HepG2 (cell line): Measurements from ENCODE around the gene LCMT2. TPM values are rescaled to one million over a fixed set of nuclear protein-coding genes. Genes with fewer than 3 reads are reported as not detected.
A peak's percentile ranks its signal among the peaks of the same experiment; 100 is the strongest.

ENCODE experiments used
- AGO1 ChIP-seq: fragments of 200-400 bp; formaldehyde crosslinking; IDR thresholded peaks from 2 replicates; pipeline ENCODE4 v1.6.1; 2017; ENCODE audit warnings: mild to moderate bottlenecking, low read depth, low read length, moderate library complexity; ENCODE audit not compliant: poor library complexity, severe bottlenecking
- ATAD3A ChIP-seq: sonication (generic); formaldehyde crosslinking; IDR thresholded peaks from 2 replicates; pipeline ENCODE4 v1.4.0; 2020; ENCODE audit warnings: missing genetic modification reagents
- DR1 ChIP-seq: sonication (generic); formaldehyde crosslinking; IDR thresholded peaks from 2 replicates; pipeline ENCODE4 v1.8.0; 2021; ENCODE audit warnings: mild to moderate bottlenecking, missing genetic modification reagents, inconsistent platforms
- E2F1 ChIP-seq: sonication (generic); formaldehyde crosslinking; IDR thresholded peaks from 2 replicates; pipeline ENCODE4 v1.5.0; 2020; ENCODE audit warnings: missing genetic modification reagents
- ETV6 ChIP-seq: sonication (generic); formaldehyde crosslinking; conservative IDR thresholded peaks from 2 replicates; pipeline ENCODE4 v1.4.0; 2020; ENCODE audit warnings: missing genetic modification reagents
- EZH2 ChIP-seq: conservative IDR thresholded peaks from 2 replicates; pipeline ENCODE4 v1.6.1; 2012; ENCODE audit warnings: mild to moderate bottlenecking, low read depth, low read length, moderate library complexity
- GMEB2 ChIP-seq: IDR thresholded peaks from 2 replicates; pipeline ENCODE4 v1.6.1; 2016; ENCODE audit warnings: missing biosample characterization, missing genetic modification reagents, low read depth
- GZF1 ChIP-seq: sonication (generic); formaldehyde crosslinking; IDR thresholded peaks from 2 replicates; pipeline ENCODE4 v1.5.1; 2020; ENCODE audit warnings: mild to moderate bottlenecking, missing genetic modification reagents
- HIC2 ChIP-seq: sonication (generic); formaldehyde crosslinking; IDR thresholded peaks from 2 replicates; pipeline ENCODE4 v1.9.0; 2022; ENCODE audit warnings: low read depth, missing genetic modification reagents
- HNRNPLL ChIP-seq: fragments of 200-400 bp; formaldehyde crosslinking; IDR thresholded peaks from 2 replicates; pipeline ENCODE4 v1.6.1; 2017; ENCODE audit warnings: mild to moderate bottlenecking, low read depth, low read length; ENCODE audit not compliant: poor library complexity, severe bottlenecking
- KLF12 ChIP-seq: sonication (generic); formaldehyde crosslinking; IDR thresholded peaks from 2 replicates; pipeline ENCODE4 v1.4.0; 2020; ENCODE audit warnings: missing genetic modification reagents, borderline replicate concordance
- NFRKB ChIP-seq: fragments of 450-650 bp; IDR thresholded peaks from 2 replicates; pipeline ENCODE4 v1.6.1; 2017
- POGZ ChIP-seq: sonication (generic); formaldehyde crosslinking; IDR thresholded peaks from 2 replicates; pipeline ENCODE4 v1.4.0; 2020; ENCODE audit warnings: mild to moderate bottlenecking, missing genetic modification reagents
- SP4 ChIP-seq: sonication (generic); formaldehyde crosslinking; IDR thresholded peaks from 2 replicates; pipeline ENCODE4 v1.8.1; 2023; ENCODE audit warnings: mild to moderate bottlenecking, missing genetic modification reagents
- TEAD3 ChIP-seq: optimal IDR thresholded peaks from 2 replicates; pipeline ENCODE3; 2016; ENCODE audit warnings: borderline replicate concordance
- ZBTB3 ChIP-seq: sonication (generic); formaldehyde crosslinking; IDR thresholded peaks from 2 replicates; pipeline ENCODE4 v1.4.0; 2020; ENCODE audit warnings: low read depth, mild to moderate bottlenecking, moderate library complexity, missing genetic modification reagents, borderline replicate concordance
- ZNF530 ChIP-seq: sonication (generic); formaldehyde crosslinking; IDR thresholded peaks from 2 replicates; pipeline ENCODE4 v1.5.0; 2020; ENCODE audit warnings: low read depth, mild to moderate bottlenecking, missing genetic modification reagents
- ZNF619 ChIP-seq: sonication (generic); formaldehyde crosslinking; IDR thresholded peaks from 2 replicates; pipeline ENCODE4 v1.4.0; 2020; ENCODE audit warnings: mild to moderate bottlenecking, missing genetic modification reagents
- ZNF839 ChIP-seq: sonication (generic); formaldehyde crosslinking; IDR thresholded peaks from 2 replicates; pipeline ENCODE4 v1.4.0; 2020; ENCODE audit warnings: missing genetic modification reagents, mild to moderate bottlenecking, borderline replicate concordance
- ZSCAN30 ChIP-seq: sonication (generic); formaldehyde crosslinking; IDR thresholded peaks from 2 replicates; pipeline ENCODE4 v1.5.0; 2020; ENCODE audit warnings: mild to moderate bottlenecking, missing genetic modification reagents
- polyA plus RNA-seq, 8 experiments: library from polyadenylated mRNA; depleted of rRNA in 3 of 8; stranded (reverse) in 7 of 8; unstranded in 1 of 8; fragments of >200 nt; fragmentation: Illumina TruSeq in 4 of 8; extraction: Trizol in 4 of 8; gene quantifications; 2 replicates each; pipeline versions ENCODE4 v1.2.1 to v1.2.3, GENCODE V29; 2011 to 2016; ENCODE audit warnings: low read depth in 4 of 8, missing spikeins in 1 of 8, mixed read lengths in 1 of 8; ENCODE audit not compliant: insufficient read depth in 1 of 8
- total RNA-seq, 5 experiments: library from RNA; depleted of rRNA; stranded (reverse); fragments of >200 nt; fragmentation: Illumina TruSeq; extraction: Trizol; gene quantifications; 2 replicates each; pipeline ENCODE4 v1.2.3, GENCODE V29; 2016; ENCODE audit warnings: low read depth in 1 of 5
- TF ChIP-seq, protein P1 (sequence below): sonication (generic); formaldehyde crosslinking; IDR thresholded peaks from 2 replicates; pipeline ENCODE4 v1.4.0; 2020; ENCODE audit warnings: missing genetic modification reagents

LCMT2 gene
- total and polyA plus RNA-seq, 2 of the 13 experiments (the other 11 are each of a cell fraction or from before 2014, with no cell fraction given), result 6.9 to 9.1 TPM

DNA sequence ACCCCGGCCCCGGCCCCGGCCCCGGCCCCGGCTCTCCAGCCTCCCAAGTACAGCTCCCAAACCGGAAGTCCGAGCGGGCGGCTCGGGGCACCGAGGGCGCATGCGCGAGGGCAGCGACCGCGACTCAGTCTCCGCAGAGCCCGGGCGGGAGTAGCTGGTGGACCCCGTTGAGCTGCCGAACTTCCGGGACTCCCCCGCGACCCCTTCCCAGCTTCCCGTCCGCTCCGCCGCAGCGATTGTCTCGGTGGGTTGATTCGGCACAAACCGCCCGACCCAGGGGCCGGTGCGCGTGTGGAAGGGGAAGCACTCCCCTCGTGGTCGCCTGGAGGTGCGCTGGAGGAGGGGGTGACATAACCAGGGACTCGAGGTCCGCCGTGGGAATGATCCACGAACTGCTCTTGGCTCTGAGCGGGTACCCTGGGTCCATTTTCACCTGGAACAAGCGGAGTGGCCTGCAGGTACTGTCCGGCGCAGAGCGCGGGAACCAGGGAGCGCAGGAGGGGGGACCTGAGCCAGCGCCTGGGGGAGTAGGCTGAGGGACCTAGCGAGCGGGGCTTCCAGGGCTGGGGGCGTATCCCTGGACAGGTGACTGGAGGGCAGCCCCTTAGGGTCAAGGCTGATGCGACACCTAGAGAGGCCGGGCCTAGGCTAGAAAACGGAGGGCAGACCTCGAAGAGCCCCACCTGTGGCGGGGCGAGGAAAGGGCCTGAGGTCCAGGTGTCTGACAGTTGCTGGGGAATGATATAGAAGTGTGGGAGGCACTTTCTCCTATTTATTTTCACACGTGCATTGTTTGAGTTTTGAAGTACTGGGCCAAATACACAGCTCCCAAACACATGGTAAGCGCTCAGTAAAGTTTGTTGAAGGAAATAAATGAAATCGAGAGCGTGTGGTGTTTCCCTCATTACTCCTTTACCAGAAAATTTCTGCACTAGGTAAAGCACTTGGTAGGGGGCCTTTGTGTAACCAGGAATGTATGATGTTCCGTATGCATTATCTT, 40.9 kb upstream of the LCMT2 start, which contains the start of the genes TUBGCP4 and ZSCAN29 (continued):
- TF ChIP-seq HIC2 (no peak), ATAD3A (CRISPR knock-in tag) (no peak), DR1 (CRISPR knock-in tag) (no peak), ZNF619 (peak; percentile 91; the same call in 1 of the 2 replicates), KLF12 (CRISPR knock-in tag) (no peak), E2F1 (0 out of 2 replicates have a peak, but pooled peaks have one; percentile 56), SP4 (peak; percentile 67; the same call in 1 of the 2 replicates), POGZ (peak; percentile 38), EZH2 (no peak), ZSCAN30 (CRISPR knock-in tag) (no peak), ZNF839 (CRISPR knock-in tag) (no peak), NFRKB (no peak), HNRNPLL (peak; percentile 72), ZBTB3 (CRISPR knock-in tag) (no peak), ZNF530 (0 out of 2 replicates have a peak, but pooled peaks have one; percentile 45), GMEB2 (CRISPR knock-in tag) (no peak), TEAD3 (CRISPR knock-in tag) (no peak), AGO1 (peak; percentile 49), GZF1 (CRISPR knock-in tag) (peak; percentile 45; the same call in 1 of the 2 replicates), ETV6 (no peak)
- TF ChIP-seq, protein P1, sequence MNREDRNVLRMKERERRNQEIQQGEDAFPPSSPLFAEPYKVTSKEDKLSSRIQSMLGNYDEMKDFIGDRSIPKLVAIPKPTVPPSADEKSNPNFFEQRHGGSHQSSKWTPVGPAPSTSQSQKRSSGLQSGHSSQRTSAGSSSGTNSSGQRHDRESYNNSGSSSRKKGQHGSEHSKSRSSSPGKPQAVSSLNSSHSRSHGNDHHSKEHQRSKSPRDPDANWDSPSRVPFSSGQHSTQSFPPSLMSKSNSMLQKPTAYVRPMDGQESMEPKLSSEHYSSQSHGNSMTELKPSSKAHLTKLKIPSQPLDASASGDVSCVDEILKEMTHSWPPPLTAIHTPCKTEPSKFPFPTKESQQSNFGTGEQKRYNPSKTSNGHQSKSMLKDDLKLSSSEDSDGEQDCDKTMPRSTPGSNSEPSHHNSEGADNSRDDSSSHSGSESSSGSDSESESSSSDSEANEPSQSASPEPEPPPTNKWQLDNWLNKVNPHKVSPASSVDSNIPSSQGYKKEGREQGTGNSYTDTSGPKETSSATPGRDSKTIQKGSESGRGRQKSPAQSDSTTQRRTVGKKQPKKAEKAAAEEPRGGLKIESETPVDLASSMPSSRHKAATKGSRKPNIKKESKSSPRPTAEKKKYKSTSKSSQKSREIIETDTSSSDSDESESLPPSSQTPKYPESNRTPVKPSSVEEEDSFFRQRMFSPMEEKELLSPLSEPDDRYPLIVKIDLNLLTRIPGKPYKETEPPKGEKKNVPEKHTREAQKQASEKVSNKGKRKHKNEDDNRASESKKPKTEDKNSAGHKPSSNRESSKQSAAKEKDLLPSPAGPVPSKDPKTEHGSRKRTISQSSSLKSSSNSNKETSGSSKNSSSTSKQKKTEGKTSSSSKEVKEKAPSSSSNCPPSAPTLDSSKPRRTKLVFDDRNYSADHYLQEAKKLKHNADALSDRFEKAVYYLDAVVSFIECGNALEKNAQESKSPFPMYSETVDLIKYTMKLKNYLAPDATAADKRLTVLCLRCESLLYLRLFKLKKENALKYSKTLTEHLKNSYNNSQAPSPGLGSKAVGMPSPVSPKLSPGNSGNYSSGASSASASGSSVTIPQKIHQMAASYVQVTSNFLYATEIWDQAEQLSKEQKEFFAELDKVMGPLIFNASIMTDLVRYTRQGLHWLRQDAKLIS (CRISPR knock-in tag), result no peak
